BLaER1 treated with 17β-estradiol and CSF1 and Interleukin-3, amounts not matched to agents 10 nM and 100 nM (cell line): ENCODE data around the gene LRRC10B.
A peak's percentile ranks its signal among the peaks of the same experiment; 100 is the strongest.

Experiments
- H3K27ac ChIP-seq, 11 experiments: shearing (Covaris generic); formaldehyde crosslinking; 2 replicates each; pipeline ENCODE4 v1.8.1; 2022
- H3K27me3 ChIP-seq, 11 experiments: shearing (Covaris generic); formaldehyde crosslinking; 2 replicates each; pipeline ENCODE4 v1.8.1; 2022
- H3K36me3 ChIP-seq, 11 experiments: shearing (Covaris generic); formaldehyde crosslinking; 2 replicates each; pipeline ENCODE4 v1.8.1; 2022
- H3K4me1 ChIP-seq, 10 experiments: shearing (Covaris generic); formaldehyde crosslinking; 2 replicates each; pipeline ENCODE4 v1.8.1; 2022
- H3K4me2 ChIP-seq, 11 experiments: shearing (Covaris generic); formaldehyde crosslinking; 2 replicates each; pipeline ENCODE4 v1.8.1; 2022
- H3K4me3 ChIP-seq, 10 experiments: shearing (Covaris generic); formaldehyde crosslinking; 2 replicates each; pipeline ENCODE4 v1.8.1; 2022
- H3K9ac ChIP-seq, 11 experiments: shearing (Covaris generic); formaldehyde crosslinking; 2 replicates each; pipeline ENCODE4 v1.8.1; 2022
- H3K9me3 ChIP-seq, 11 experiments: shearing (Covaris generic); formaldehyde crosslinking; replicated peaks in 1 of 11; 2 replicates each; pipeline ENCODE4 v1.8.1; 2022
- H4K20me1 ChIP-seq, 11 experiments: shearing (Covaris generic); formaldehyde crosslinking; 2 replicates each; pipeline ENCODE4 v1.8.1; 2022
- Cebpa-rat ChIP-seq, 11 experiments: shearing (Covaris generic); IDR thresholded peaks; 2 replicates each; pipeline ENCODE4 v1.8.1; 2022

LRRC10B gene

GRCh38 chr11:61526956-61527731 is 18.6 kb downstream of the LRRC10B start:
- H3K9ac ChIP-seq: no peak overlapping the region

GRCh38 chr11:61528114-61528513 is 19.6 kb downstream of the LRRC10B start:
- Histone ChIP-seq H3K4me1 (peaks cover 6 to 56% (median 46%) of the 10 kb centered on the region in 10 experiments; a peak in 19 of 20 replicates), H3K4me3 (no peak overlapping the region), H3K27ac (no peak overlapping the region), H3K27me3 (no peaks in the 10 kb centered on the region), H3K36me3 (no peaks in the 10 kb centered on the region), H4K20me1 (peaks cover 0 to 35% (median 0%) of the 10 kb centered on the region in 11 experiments; a peak in 7 of 22 replicates), H3K9ac (peak overlapping the region in 1 of 11 experiments; percentile 50; a peak in 2 of 22 replicates), H3K9me3 (no peaks in the 10 kb centered on the region), H3K4me2 (peak overlapping the region in 8 of 11 experiments; percentile 56 to 93 (median 89); a peak in 16 of 22 replicates)
- no peak for TF ChIP-seq Cebpa-rat (IDR thresholded peaks at IDR 0.05)

More at GRCh38 chr11:61526956-61527731, 18.6 kb downstream of the LRRC10B start:
- Histone ChIP-seq H3K4me2 (peak overlapping the region in 6 of 11 experiments; percentile 80 to 93 (median 90); a peak in 5 of 22 replicates), H3K27me3 (no peaks in the 10 kb centered on the region), H3K27ac (no peak overlapping the region), H3K4me3 (no peak overlapping the region), H3K9me3 (no peaks in the 10 kb centered on the region), H3K4me1 (peaks cover 6 to 48% (median 46%) of the 10 kb centered on the region in 10 experiments; a peak in 19 of 20 replicates), H3K36me3 (no peaks in the 10 kb centered on the region), H4K20me1 (peaks cover 0 to 35% (median 0%) of the 10 kb centered on the region in 11 experiments; a peak in 7 of 22 replicates)
- no peak for TF ChIP-seq Cebpa-rat (IDR thresholded peaks at IDR 0.05)

DNA sequence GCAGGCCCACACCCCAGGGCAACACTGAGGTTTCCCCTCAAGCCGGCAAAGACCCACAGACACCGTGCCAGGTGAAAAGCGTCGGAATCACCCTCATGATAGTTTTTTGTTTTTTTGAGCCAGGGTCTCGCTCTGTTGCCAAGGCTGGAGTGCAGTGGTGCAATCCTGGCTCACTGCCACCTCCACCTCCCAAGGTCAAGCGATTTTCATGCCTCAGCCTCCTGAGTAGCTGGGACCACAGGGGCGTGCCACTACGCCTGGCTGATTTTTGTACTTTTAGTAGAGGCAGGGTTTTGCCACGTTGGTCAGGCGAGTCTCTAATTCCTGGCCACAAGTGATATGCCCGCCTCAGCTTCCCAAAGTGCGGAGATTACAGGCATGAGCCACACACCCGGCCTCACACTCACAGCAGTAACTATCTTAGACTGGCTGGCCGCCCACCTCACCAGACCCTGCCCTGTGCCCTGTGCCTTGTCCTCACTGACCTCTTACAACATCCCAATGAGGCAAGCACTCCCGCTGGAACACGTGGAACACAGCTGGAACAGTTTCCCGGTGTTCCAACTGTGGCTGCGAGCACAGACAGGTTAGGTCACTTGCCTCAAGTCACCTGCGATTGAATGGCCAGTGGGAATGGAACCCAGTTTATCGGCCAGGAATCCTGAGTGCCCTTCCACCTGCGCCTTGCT is 21.1 kb downstream of the LRRC10B start:
- H3K27me3 ChIP-seq: no peaks in the 10 kb centered on the region
- no peaks in the 10 kb centered on the region for H3K9me3 ChIP-seq
- H3K27ac ChIP-seq: peak overlapping the region in 3 of 11 experiments; percentile 65 to 74 (median 73); a peak in 4 of 22 replicates
- H3K4me1 ChIP-seq: peaks cover 6 to 56% (median 46%) of the 10 kb centered on the region in 10 experiments; a peak in 19 of 20 replicates
- H3K36me3 ChIP-seq: no peaks in the 10 kb centered on the region
- no peak overlapping the region for H3K4me3 ChIP-seq
- peak overlapping the region in 4 of 11 experiments; percentile 30 to 64 (median 53); a peak in 2 of 22 replicates for H3K9ac ChIP-seq
- peak overlapping the region in 9 of 11 experiments; percentile 58 to 93 (median 89); a peak in 18 of 22 replicates for H3K4me2 ChIP-seq
- TF ChIP-seq Cebpa-rat (IDR thresholded peaks at IDR 0.05): no peak
- peaks cover 0 to 28% (median 0%) of the 10 kb centered on the region in 11 experiments; a peak in 6 of 22 replicates for H4K20me1 ChIP-seq

DNA sequence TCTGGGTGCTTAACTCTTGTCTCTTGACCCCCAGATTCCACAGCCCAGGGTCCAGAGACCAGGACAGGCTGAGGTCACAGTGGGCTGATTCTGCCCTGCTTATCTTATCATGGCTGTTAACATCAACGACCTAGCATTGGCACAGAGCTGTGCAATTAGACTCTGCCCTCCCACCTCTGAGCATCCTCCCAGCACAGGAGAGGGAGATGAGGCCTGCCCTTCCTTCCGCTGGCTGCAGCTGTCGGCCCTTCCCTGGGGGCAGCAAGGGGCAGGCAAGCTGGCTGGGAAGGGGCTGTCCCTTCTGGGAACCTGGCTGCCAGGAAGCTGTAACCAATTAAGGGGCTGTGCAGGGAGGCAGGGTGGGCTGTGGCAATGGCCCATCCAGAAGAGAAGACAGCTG is 22.5 kb downstream of the LRRC10B start:
- Histone ChIP-seq H3K27me3 (no peaks in the 10 kb centered on the region), H3K9ac (peak overlapping the region in 4 of 11 experiments; percentile 30 to 66 (median 60); a peak in 8 of 22 replicates), H3K36me3 (no peaks in the 10 kb centered on the region), H3K27ac (peak overlapping the region in 5 of 11 experiments; percentile 4 to 74 (median 65); a peak in 8 of 22 replicates), H3K4me3 (peak overlapping the region in 1 of 10 experiments; percentile 11; a peak in 1 of 20 replicates), H4K20me1 (peaks cover 0 to 23% (median 0%) of the 10 kb centered on the region in 11 experiments; a peak in 6 of 22 replicates), H3K4me2 (peak overlapping the region; percentile 25 to 93 (median 82); a peak in 20 of 22 replicates), H3K4me1 (peaks cover 6 to 56% (median 46%) of the 10 kb centered on the region in 10 experiments; a peak in 19 of 20 replicates), H3K9me3 (no peaks in the 10 kb centered on the region)
- no peak for TF ChIP-seq Cebpa-rat (IDR thresholded peaks at IDR 0.05)

DNA sequence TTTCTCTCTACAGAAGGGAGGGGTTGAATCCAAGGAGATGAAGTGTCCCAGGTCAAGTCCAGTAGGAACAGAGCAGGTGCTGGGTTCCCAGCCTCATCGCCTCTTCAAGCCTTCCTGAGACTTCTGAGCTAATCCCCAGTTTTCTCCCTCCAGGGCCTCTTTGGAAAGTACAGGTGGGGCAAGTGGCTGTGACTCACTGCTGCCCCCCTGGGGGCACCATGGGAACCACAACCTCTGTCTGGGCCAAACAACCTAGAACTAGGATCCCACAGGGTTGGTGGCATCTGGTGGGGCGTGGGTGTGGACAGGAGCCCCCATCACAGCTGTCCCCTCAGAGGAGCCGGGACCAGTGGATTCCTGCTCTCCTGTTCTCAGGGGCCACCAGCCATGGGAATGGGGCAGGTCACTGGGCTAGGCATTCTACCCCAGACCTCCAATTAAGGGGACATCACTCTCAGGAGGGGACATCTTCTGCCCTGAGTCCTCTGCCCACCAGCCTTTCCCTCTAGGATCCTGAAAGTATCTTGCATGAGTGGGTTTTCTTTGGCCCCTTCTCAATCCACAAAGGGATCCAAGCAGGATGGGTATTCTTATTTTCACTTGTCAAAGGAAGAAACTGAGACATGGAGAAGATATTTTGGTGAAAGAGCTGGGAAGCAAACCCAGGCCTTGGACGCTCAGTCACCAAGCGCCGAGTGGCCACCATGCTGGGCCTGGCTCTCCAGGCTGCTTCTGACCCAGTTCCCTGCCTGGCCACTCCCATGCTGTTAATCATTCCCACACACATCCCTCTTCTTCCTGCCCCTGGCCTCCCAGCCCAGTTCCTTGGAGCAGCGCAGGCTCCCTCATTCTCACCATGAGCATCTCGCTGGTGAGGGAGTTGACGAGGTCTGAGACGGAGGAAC is 23.8 kb downstream of the LRRC10B start:
- Histone ChIP-seq H3K4me1 (peaks cover 6 to 56% (median 46%) of the 10 kb centered on the region in 10 experiments; a peak in 19 of 20 replicates), H4K20me1 (peaks cover 0 to 30% (median 0%) of the 10 kb centered on the region in 11 experiments; a peak in 6 of 22 replicates), H3K9me3 (no peaks in the 10 kb centered on the region), H3K36me3 (no peaks in the 10 kb centered on the region), H3K4me3 (no peak overlapping the region), H3K27me3 (no peaks in the 10 kb centered on the region), H3K27ac (peak overlapping the region in 2 of 11 experiments; percentile 73 to 74; a peak in 2 of 22 replicates), H3K4me2 (peak overlapping the region in 5 of 11 experiments; percentile 82 to 93 (median 90); a peak in 11 of 22 replicates), H3K9ac (peak overlapping the region in 1 of 11 experiments; percentile 64; a peak in 1 of 22 replicates)
- no peak for TF ChIP-seq Cebpa-rat (IDR thresholded peaks at IDR 0.05)

GRCh38 chr11:61533039-61533375 is 24.5 kb downstream of the LRRC10B start:
- Histone ChIP-seq H3K4me1 (peaks cover 6 to 51% (median 41%) of the 10 kb centered on the region in 10 experiments; a peak in 19 of 20 replicates), H3K9ac (no peak overlapping the region), H3K36me3 (no peaks in the 10 kb centered on the region), H3K4me3 (no peak overlapping the region), H3K27me3 (no peaks in the 10 kb centered on the region), H3K4me2 (no peak overlapping the region), H3K9me3 (no peaks in the 10 kb centered on the region), H4K20me1 (peaks cover 0 to 30% (median 0%) of the 10 kb centered on the region in 11 experiments; a peak in 6 of 22 replicates), H3K27ac (no peak overlapping the region; a peak in 1 of 22 replicates)
- no peak for TF ChIP-seq Cebpa-rat (IDR thresholded peaks at IDR 0.05)

DNA sequence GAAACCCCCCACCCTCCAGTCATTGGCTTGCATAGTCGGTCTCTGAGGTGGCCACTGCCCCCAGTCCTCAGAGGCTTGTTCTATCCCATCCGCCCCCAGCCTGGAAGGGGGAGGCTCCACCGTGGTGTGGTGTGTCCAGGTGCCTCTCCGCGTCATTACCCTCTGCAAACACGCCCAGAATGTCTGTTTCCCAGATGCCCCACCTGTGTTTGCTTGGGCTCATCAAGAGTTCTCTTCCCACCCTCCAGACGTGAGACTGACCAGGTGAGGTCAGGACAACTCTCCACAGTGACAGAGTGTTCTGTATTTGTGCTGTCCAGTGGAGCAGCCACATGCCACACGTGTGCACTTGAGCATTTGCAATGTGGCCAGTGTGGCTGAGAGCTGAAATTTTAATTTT is 24.9 kb downstream of the LRRC10B start:
- TF ChIP-seq Cebpa-rat (IDR thresholded peaks at IDR 0.05): no peak
- Histone ChIP-seq H4K20me1 (peaks cover 0 to 30% (median 0%) of the 10 kb centered on the region in 11 experiments; a peak in 6 of 22 replicates), H3K27me3 (no peaks in the 10 kb centered on the region), H3K36me3 (no peaks in the 10 kb centered on the region), H3K9ac (no peak overlapping the region), H3K4me3 (no peak overlapping the region), H3K4me2 (no peak overlapping the region), H3K27ac (no peak overlapping the region), H3K4me1 (peaks cover 6 to 47% (median 37%) of the 10 kb centered on the region in 10 experiments; a peak in 19 of 20 replicates), H3K9me3 (no peaks in the 10 kb centered on the region)
